Central memory CD8-positive, alpha-beta T cell (primary cell): Measurements from ENCODE around the gene ZFP3.
"Not testable (repeated sequence)": the region's sequence is repeated elsewhere in the genome, so short reads cannot be mapped to it uniquely, and the experiment has no call there.

ENCODE experiments used
- ATAC-seq: fragments of 150-1000 bp; cut with Tn5 transposase; replicated peaks from 2 replicates; pipeline ENCODE4 v1.10.0; 2022; ENCODE audit warnings: mild to moderate bottlenecking, moderate FRiP score, moderate number of reproducible peaks; ENCODE audit not compliant: poor library complexity, severe bottlenecking; ENCODE audit errors: extremely low read depth
- DNase-seq, 2 donors: peaks; one replicate each; pipeline ENCODE4 v3.0.0; 2021; ENCODE audit warnings: low spot score in 2 of 2
- H3K27ac Mint-ChIP-seq: one replicate; pipeline ENCODE4 v1.8.0; 2022; ENCODE audit warnings: low read depth, mild to moderate bottlenecking, moderate library complexity, mixed read lengths
- H3K27me3 Mint-ChIP-seq: one replicate; pipeline ENCODE4 v1.8.0; 2022; ENCODE audit warnings: mixed read lengths
- H3K36me3 Mint-ChIP-seq: one replicate; pipeline ENCODE4 v1.8.0; 2022; ENCODE audit warnings: mild to moderate bottlenecking, moderate library complexity, mixed read lengths; ENCODE audit not compliant: insufficient read depth
- H3K4me1 Mint-ChIP-seq: one replicate; pipeline ENCODE4 v1.8.0; 2022; ENCODE audit warnings: mixed read lengths
- H3K4me3 Mint-ChIP-seq: one replicate; pipeline ENCODE4 v1.8.0; 2022; ENCODE audit warnings: mild to moderate bottlenecking, moderate library complexity, mixed read lengths
- H3K9me3 Mint-ChIP-seq: one replicate; pipeline ENCODE4 v1.8.0; 2022; ENCODE audit warnings: mixed read lengths

ZFP3 gene

GRCh38 chr17:5078106-5079028 is at the start of gene ZFP3:
Gene ZFP3, plus strand, starts transcription at chr17:5078467. Its CDS starts 13,038 bp downstream, at chr17:5091505.
- Mint-ChIP-seq H3K4me3 (peak within 1 kb of the TSS; percentile 93), H3K4me1 (peaks cover 27% of the 10 kb centered on the region), H3K27me3 (no peaks in the 10 kb centered on the region), H3K9me3 (no peaks in the 10 kb centered on the region), H3K36me3 (peaks cover 15% of the 10 kb centered on the region), H3K27ac (peak within 1 kb of the TSS; percentile 92)
- DNase-seq (peak; percentile 49 to 55), ATAC-seq (peak; percentile 73)

- peak overlapping the region; percentile 82 for H3K4me3 Mint-ChIP-seq
- not testable (repeated sequence) for ATAC-seq
Observed at GRCh38 chr17:5030168-5030567, 48.1 kb upstream of the ZFP3 start.

GRCh38 chr17:5031365-5032082 is 46.7 kb upstream of the ZFP3 start:
- Mint-ChIP-seq H3K4me3 (peak overlapping the region; percentile 82), H3K9me3 (no peaks in the 10 kb centered on the region), H3K4me1 (peaks cover 24% of the 10 kb centered on the region), H3K27ac (peak overlapping the region; percentile 94), H3K27me3 (no peaks in the 10 kb centered on the region), H3K36me3 (peaks cover 3% of the 10 kb centered on the region)
- ATAC-seq (peak; percentile 81), DNase-seq (peak; percentile 79)

More at GRCh38 chr17:5030168-5030567, 48.1 kb upstream of the ZFP3 start:
- not testable (repeated sequence) for H3K27me3 Mint-ChIP-seq, DNase-seq, H3K36me3 Mint-ChIP-seq, H3K9me3 Mint-ChIP-seq, H3K27ac Mint-ChIP-seq
- H3K4me1 Mint-ChIP-seq = peaks cover 24% of the 10 kb centered on the region

GRCh38 chr17:5032865-5033264 is 45.4 kb upstream of the ZFP3 start:
- no peaks in the 10 kb centered on the region for H3K27me3 Mint-ChIP-seq
- H3K4me1 Mint-ChIP-seq = peaks cover 24% of the 10 kb centered on the region
- no peaks in the 10 kb centered on the region for H3K9me3 Mint-ChIP-seq
- no peak for DNase-seq
- H3K36me3 Mint-ChIP-seq = peaks cover 3% of the 10 kb centered on the region
- H3K27ac Mint-ChIP-seq = no peak overlapping the region
- no peak for ATAC-seq
- no peak overlapping the region for H3K4me3 Mint-ChIP-seq

GRCh38 chr17:5033352-5034015 is 44.8 kb upstream of the ZFP3 start:
- no peak for DNase-seq
- peaks cover 3% of the 10 kb centered on the region for H3K36me3 Mint-ChIP-seq
- H3K27me3 Mint-ChIP-seq = no peaks in the 10 kb centered on the region
- peaks cover 24% of the 10 kb centered on the region for H3K4me1 Mint-ChIP-seq
- peak overlapping the region; percentile 57 for H3K27ac Mint-ChIP-seq
- H3K9me3 Mint-ChIP-seq = no peaks in the 10 kb centered on the region
- ATAC-seq = no peak
- peak overlapping the region; percentile 11 for H3K4me3 Mint-ChIP-seq

GRCh38 chr17:5034063-5034462 is 44.2 kb upstream of the ZFP3 start:
- Mint-ChIP-seq H3K9me3 (no peaks in the 10 kb centered on the region), H3K27me3 (no peaks in the 10 kb centered on the region), H3K27ac (peak overlapping the region; percentile 57), H3K4me1 (peaks cover 24% of the 10 kb centered on the region), H3K36me3 (peaks cover 3% of the 10 kb centered on the region), H3K4me3 (peak overlapping the region; percentile 11)
- ATAC-seq (no peak), DNase-seq (no peak)

GRCh38 chr17:5034651-5035050 is 43.6 kb upstream of the ZFP3 start:
- Mint-ChIP-seq H3K4me3 (peak overlapping the region; percentile 25), H3K4me1 (peaks cover 26% of the 10 kb centered on the region), H3K36me3 (peaks cover 3% of the 10 kb centered on the region), H3K27ac (peak overlapping the region; percentile 41), H3K27me3 (no peaks in the 10 kb centered on the region), H3K9me3 (no peaks in the 10 kb centered on the region)
- ATAC-seq (no peak), DNase-seq (no peak)

- H3K4me3 Mint-ChIP-seq = peak within 1 kb of the TSS; percentile 25
- peaks cover 3% of the 10 kb centered on the region for H3K36me3 Mint-ChIP-seq
- ATAC-seq (no peak), DNase-seq (no peak)
- no peaks in the 10 kb centered on the region for H3K27me3 Mint-ChIP-seq
- no peaks in the 10 kb centered on the region for H3K9me3 Mint-ChIP-seq
- peaks cover 28% of the 10 kb centered on the region for H3K4me1 Mint-ChIP-seq
- H3K27ac Mint-ChIP-seq = peak within 1 kb of the TSS; percentile 41
Observed at GRCh38 chr17:5035315-5035714, 43.0 kb upstream of the ZFP3 start, which contains the start of gene SLC52A1. Gene SLC52A1, minus strand, starts transcription at chr17:5035426. Its CDS starts 820 bp downstream, at chr17:5034606.

GRCh38 chr17:5042157-5043022 is 35.9 kb upstream of the ZFP3 start:
- no peak for DNase-seq
- H3K36me3 Mint-ChIP-seq = peaks cover 2% of the 10 kb centered on the region
- peak overlapping the region; percentile 81 for H3K4me3 Mint-ChIP-seq
- ATAC-seq = peak; percentile 66
- peak overlapping the region; percentile 91 for H3K27ac Mint-ChIP-seq
- H3K4me1 Mint-ChIP-seq = peaks cover 43% of the 10 kb centered on the region
- no peaks in the 10 kb centered on the region for H3K27me3 Mint-ChIP-seq
- H3K9me3 Mint-ChIP-seq = no peaks in the 10 kb centered on the region

GRCh38 chr17:5043524-5043923 is 34.7 kb upstream of the ZFP3 start:
- H3K27me3 Mint-ChIP-seq = no peaks in the 10 kb centered on the region
- ATAC-seq (no peak), DNase-seq (no peak)
- H3K9me3 Mint-ChIP-seq = no peaks in the 10 kb centered on the region
- peak overlapping the region; percentile 91 for H3K27ac Mint-ChIP-seq
- peaks cover 47% of the 10 kb centered on the region for H3K4me1 Mint-ChIP-seq
- H3K36me3 Mint-ChIP-seq = peaks cover 2% of the 10 kb centered on the region
- peak overlapping the region; percentile 81 for H3K4me3 Mint-ChIP-seq

GRCh38 chr17:5044630-5045029 is 33.6 kb upstream of the ZFP3 start:
- H3K27me3 Mint-ChIP-seq = no peaks in the 10 kb centered on the region
- peak overlapping the region; percentile 91 for H3K27ac Mint-ChIP-seq
- H3K4me1 Mint-ChIP-seq = peaks cover 51% of the 10 kb centered on the region
- H3K9me3 Mint-ChIP-seq = no peaks in the 10 kb centered on the region
- ATAC-seq (no peak), DNase-seq (no peak)
- peak overlapping the region; percentile 4 for H3K4me3 Mint-ChIP-seq
- H3K36me3 Mint-ChIP-seq = peaks cover 7% of the 10 kb centered on the region
